Stimulated activated CD8-positive, alpha-beta memory T cell treated with anti-CD3 and anti-CD28 coated beads, Interleukin-15, amount 100 ng/mL, for 1 hour (primary cell): ENCODE data around the gene HOXD1.

Source experiments
- DNase-seq: peaks from one replicate; pipeline ENCODE4 v3.0.0-alpha.2; 2020; ENCODE audit warnings: low read depth

Gene HOXD1

GRCh38 chr2:176152350-176153181 is 35.9 kb upstream of the HOXD1 start:
- no peak for DNase-seq

- DNase-seq, result no peak
Observed at GRCh38 chr2:176154576-176155252, 33.8 kb upstream of the HOXD1 start.

- no peak for DNase-seq
Observed at GRCh38 chr2:176155356-176156044, 33.0 kb upstream of the HOXD1 start.

GRCh38 chr2:176156301-176156806 is 32.1 kb upstream of the HOXD1 start:
- no peak for DNase-seq

- no peak for DNase-seq
Observed at GRCh38 chr2:176156807-176157498, 31.5 kb upstream of the HOXD1 start, which contains the start of gene HOXD3. Gene HOXD3 (plus strand): TSS chr2:176157307. CDS start chr2:176169115, 11,808 bp downstream.

- DNase-seq, result no peak
Observed at GRCh38 chr2:176157499-176158185, 30.8 kb upstream of the HOXD1 start.

- DNase-seq, result no peak
Observed at GRCh38 chr2:176158186-176158591, 30.3 kb upstream of the HOXD1 start.

GRCh38 chr2:176158855-176159662 is 29.4 kb upstream of the HOXD1 start:
- no peak for DNase-seq

GRCh38 chr2:176159663-176160250 is 28.7 kb upstream of the HOXD1 start:
- no peak for DNase-seq

GRCh38 chr2:176160251-176160985 is 28.1 kb upstream of the HOXD1 start:
- DNase-seq, result no peak

- DNase-seq, result no peak
Observed at GRCh38 chr2:176160986-176161824, 27.3 kb upstream of the HOXD1 start.

- DNase-seq, result no peak
Observed at GRCh38 chr2:176161825-176162626, 26.4 kb upstream of the HOXD1 start.

GRCh38 chr2:176162911-176163671 is 25.4 kb upstream of the HOXD1 start:
- DNase-seq, result no peak

- no peak for DNase-seq
Observed at GRCh38 chr2:176163672-176164056, 24.8 kb upstream of the HOXD1 start.

- no peak for DNase-seq
Observed at GRCh38 chr2:176164201-176164600, 24.3 kb upstream of the HOXD1 start.

GRCh38 chr2:176164611-176165369 is 23.7 kb upstream of the HOXD1 start:
- no peak for DNase-seq
